PC-3 (cell line): ENCODE measurements around the gene ARHGEF38.

Experiments used
- EZH2phosphoT487 ChIP-seq: fragments of 300-600 bp; sonication (generic); IDR thresholded peaks from 2 replicates; pipeline ENCODE4 v1.6.1; 2018; ENCODE audit warnings: mild to moderate bottlenecking, antibody characterized with exemption, low read length, borderline replicate concordance
- TF ChIP-seq, protein P1 (sequence below): fragments of 300-600 bp; sonication (generic); conservative IDR thresholded peaks from 2 replicates; pipeline ENCODE4 v1.5.1; 2017; ENCODE audit warnings: antibody characterized with exemption, low read depth, mild to moderate bottlenecking, low read length

GRCh38 chr4:105598787-105599186 lies 46.4 kb downstream of the ARHGEF38 start:
- TF ChIP-seq EZH2phosphoT487: no peak
- TF ChIP-seq, protein P1, sequence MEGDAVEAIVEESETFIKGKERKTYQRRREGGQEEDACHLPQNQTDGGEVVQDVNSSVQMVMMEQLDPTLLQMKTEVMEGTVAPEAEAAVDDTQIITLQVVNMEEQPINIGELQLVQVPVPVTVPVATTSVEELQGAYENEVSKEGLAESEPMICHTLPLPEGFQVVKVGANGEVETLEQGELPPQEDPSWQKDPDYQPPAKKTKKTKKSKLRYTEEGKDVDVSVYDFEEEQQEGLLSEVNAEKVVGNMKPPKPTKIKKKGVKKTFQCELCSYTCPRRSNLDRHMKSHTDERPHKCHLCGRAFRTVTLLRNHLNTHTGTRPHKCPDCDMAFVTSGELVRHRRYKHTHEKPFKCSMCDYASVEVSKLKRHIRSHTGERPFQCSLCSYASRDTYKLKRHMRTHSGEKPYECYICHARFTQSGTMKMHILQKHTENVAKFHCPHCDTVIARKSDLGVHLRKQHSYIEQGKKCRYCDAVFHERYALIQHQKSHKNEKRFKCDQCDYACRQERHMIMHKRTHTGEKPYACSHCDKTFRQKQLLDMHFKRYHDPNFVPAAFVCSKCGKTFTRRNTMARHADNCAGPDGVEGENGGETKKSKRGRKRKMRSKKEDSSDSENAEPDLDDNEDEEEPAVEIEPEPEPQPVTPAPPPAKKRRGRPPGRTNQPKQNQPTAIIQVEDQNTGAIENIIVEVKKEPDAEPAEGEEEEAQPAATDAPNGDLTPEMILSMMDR: no peak
